Measurements from ENCODE around the gene CYLD. TPM values are rescaled to one million over a fixed set of nuclear protein-coding genes. Genes with fewer than 3 reads are reported as not detected.

The CYLD gene
- total and polyA plus RNA-seq, 12 donors, result 10.3 to 61.7 (median 37.1) TPM

- 96 to 97% methylated on average over 2 of the region's 2 CpGs for WGBS, 2 donors
- Histone ChIP-seq H3K9me3 (peaks cover 0 to 23% (median 6%) of the 10 kb centered on the region in 11 donors), H3K27ac (no peak overlapping the region), H3K27me3 (no peaks in the 10 kb centered on the region), H3K4me3 (no peak overlapping the region), H3K36me3 (peaks cover 0 to 70% (median 5%) of the 10 kb centered on the region in 9 donors), H3K4me1 (peaks cover 0 to 31% (median 6%) of the 10 kb centered on the region in 9 donors)
- DNase-seq (no peak), ATAC-seq (no peak)
- TF ChIP-seq CTCF (IDR thresholded peaks at IDR 0.05), result no peak
- intact Hi-C loops (cut with DNase I), result no loop called here
These were observed 25.3 kb downstream of the CYLD start for GRCh38 chr16:50767197-50767596.

DNA sequence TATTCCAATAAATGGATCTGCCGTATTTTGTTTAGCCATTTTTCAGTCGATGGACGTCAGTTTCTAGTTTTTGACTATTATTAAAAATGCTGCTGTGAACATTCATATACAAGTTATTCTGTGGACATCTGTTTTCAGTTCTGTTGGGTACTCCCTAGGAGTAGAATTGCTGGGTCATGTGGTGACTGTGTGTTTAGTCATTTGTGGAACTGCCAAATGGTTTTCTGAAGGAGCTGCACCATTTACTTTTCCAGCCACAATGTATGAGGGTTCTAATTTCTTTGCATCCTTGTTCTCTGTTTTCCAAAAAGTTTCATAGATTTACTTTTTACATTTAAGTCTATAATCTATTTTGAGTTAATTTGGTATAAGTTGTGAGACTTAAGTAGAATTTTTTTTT lies 29.5 kb downstream of the CYLD start:
- Histone ChIP-seq H3K4me1 (peaks cover 0 to 8% (median 0%) of the 10 kb centered on the region in 9 donors), H3K27ac (no peak overlapping the region), H3K36me3 (peaks cover 0 to 58% (median 4%) of the 10 kb centered on the region in 9 donors), H3K27me3 (no peaks in the 10 kb centered on the region), H3K4me3 (no peak overlapping the region), H3K9me3 (peaks cover 0 to 14% (median 2%) of the 10 kb centered on the region in 11 donors)
- no peak for TF ChIP-seq CTCF (IDR thresholded peaks at IDR 0.05)
- WGBS, 2 donors, result 96 to 97% methylated on average over 3 of the region's 3 CpGs
- no peak for ATAC-seq
- DNase-seq, result no peak
- intact Hi-C loops (cut with DNase I), result no loop called here

GRCh38 chr16:50774405-50774804 lies 32.5 kb downstream of the CYLD start:
- Histone ChIP-seq H3K27me3 (no peaks in the 10 kb centered on the region), H3K36me3 (peaks cover 0 to 59% (median 18%) of the 10 kb centered on the region in 9 donors), H3K4me3 (no peak overlapping the region), H3K9me3 (peaks cover 0 to 3% (median 0%) of the 10 kb centered on the region in 11 donors), H3K4me1 (peaks cover 0 to 12% (median 0%) of the 10 kb centered on the region in 9 donors), H3K27ac (no peak overlapping the region)
- 95 to 96% methylated on average over 5 of the region's 5 CpGs for WGBS, 2 donors
- TF ChIP-seq CTCF (IDR thresholded peaks at IDR 0.05), result no peak
- intact Hi-C loops (cut with DNase I), result no loop called here
- DNase-seq (no peak), ATAC-seq (no peak)

GRCh38 chr16:50774960-50775359 lies 33.1 kb downstream of the CYLD start:
- no peak for ATAC-seq
- TF ChIP-seq CTCF (IDR thresholded peaks at IDR 0.05), result no peak
- WGBS, 2 donors, result 85 to 89% methylated on average over 3 of the region's 3 CpGs
- intact Hi-C loops (cut with DNase I), result no loop called here
- no peak for DNase-seq
- Histone ChIP-seq H3K36me3 (peaks cover 0 to 59% (median 22%) of the 10 kb centered on the region in 9 donors), H3K4me1 (peaks cover 0 to 12% (median 0%) of the 10 kb centered on the region in 9 donors), H3K9me3 (no peaks in the 10 kb centered on the region), H3K27me3 (no peaks in the 10 kb centered on the region), H3K4me3 (no peak overlapping the region), H3K27ac (no peak overlapping the region)
